ENCODE data around the gene INO80B.

GRCh38 chr2:74430502-74430901, 24.4 kb upstream of the INO80B start:
- TF ChIP-seq EP300 (conservative IDR thresholded peaks at IDR 0.05; ENCODE audit: poor library complexity, severe bottlenecking) (no peak), CTCF (IDR thresholded peaks at IDR 0.05; ENCODE audit: poor library complexity, severe bottlenecking) (no peak), RAD21 (conservative IDR thresholded peaks at IDR 0.05) (no peak), POLR2AphosphoS5 (IDR thresholded peaks at IDR 0.05) (no peak), MXI1 (conservative IDR thresholded peaks at IDR 0.05; ENCODE audit: poor library complexity, severe bottlenecking) (no peak), EZH2 (IDR thresholded peaks at IDR 0.05; ENCODE audit: borderline replicate concordance, insufficient read depth, low read length, poor library complexity, severe bottlenecking) (no peak), SMC3 (conservative IDR thresholded peaks at IDR 0.05; ENCODE audit: poor library complexity) (no peak), TAF1 (IDR thresholded peaks at IDR 0.05; ENCODE audit: low read depth) (no peak)

Measured in neural cell (in vitro differentiated cells).